Neural cell (in vitro differentiated cells): ENCODE data around the gene MILR1.

Experiments
- CTCF ChIP-seq: fragments of 450-650 bp; IDR thresholded peaks from 2 replicates; pipeline ENCODE4 v1.5.1; 2014; ENCODE audit warnings: antibody characterized with exemption, mild to moderate bottlenecking, moderate library complexity; ENCODE audit not compliant: poor library complexity, severe bottlenecking
- EZH2 ChIP-seq: fragments of 200-600, 300-800 bp; shearing (Covaris generic), sonication (generic); IDR thresholded peaks from 2 replicates; pipeline ENCODE4 v1.6.1; 2014; ENCODE audit warnings: antibody characterized with exemption, low read length, borderline replicate concordance, mild to moderate bottlenecking; ENCODE audit not compliant: insufficient read depth, poor library complexity, severe bottlenecking
- MXI1 ChIP-seq: fragments of 450-650 bp; conservative IDR thresholded peaks from 2 replicates; pipeline ENCODE4 v1.6.1; 2014; ENCODE audit warnings: antibody characterized with exemption, mild to moderate bottlenecking; ENCODE audit not compliant: poor library complexity, severe bottlenecking

GRCh38 chr17:64506201-64506575 is 57.3 kb downstream of the MILR1 start, which contains the start of gene DDX5:
- TF ChIP-seq MXI1, result no peak
- no peak for TF ChIP-seq CTCF
- no peak for TF ChIP-seq EZH2
